PC-3 (cell line): ENCODE results near the gene NRARP. TPM values are rescaled to one million over a fixed set of nuclear protein-coding genes. Genes with fewer than 3 reads are reported as not detected.
A peak's percentile ranks its signal among the peaks of the same experiment; 100 is the strongest.

ENCODE experiments used
- ATAC-seq: fragments of 200-7000 bp; cut with Tn5 transposase; 2 replicates; pipeline ENCODE4 v1.9.1; 2020; ENCODE audit warnings: mild to moderate bottlenecking, moderate library complexity
- BruUV-seq: library from RNA; stranded (reverse); fragments of 400-500 nt; replicated peaks from 2 replicates; lab custom pipeline; 2021; lab: Mats Ljungman, UMichigan
- CTCF ChIA-PET: fragments of 300-600 bp; sonication (Branson Sonifier 250); formaldehyde crosslinking; loops from one replicate; lab custom pipeline; 2022; ENCODE audit warnings: antibody characterized with exemption; lab: Charles Lee
- POLR2A ChIA-PET: fragments of 300-600 bp; sonication (Branson Sonifier 250); formaldehyde crosslinking; loops from one replicate; lab custom pipeline; 2022; ENCODE audit warnings: antibody characterized with exemption; ENCODE audit not compliant: unreplicated experiment; lab: Charles Lee
- DNase-seq: peaks from one replicate; pipeline ENCODE4 v3.0.0-alpha.2; 2015
- H2AFZ ChIP-seq: fragments of 300-600 bp; sonication (generic); 2 replicates; pipeline ENCODE4 v1.6.0; 2016; ENCODE audit warnings: antibody characterized with exemption, low read length
- H3F3A ChIP-seq: fragments of 300-600 bp; sonication (generic); one replicate; pipeline ENCODE4 v1.6.0; 2017; ENCODE audit warnings: antibody characterized with exemption, low read length, control low read depth, mild to moderate bottlenecking; ENCODE audit not compliant: unreplicated experiment
- H3K27ac ChIP-seq: fragments of 300-600 bp; sonication (generic); 2 replicates; pipeline ENCODE4 v1.5.1; 2016; ENCODE audit warnings: mild to moderate bottlenecking, low read length
- H3K27me3 ChIP-seq: fragments of 300-600 bp; sonication (generic); 2 replicates; pipeline ENCODE4 v1.6.1; 2016; ENCODE audit warnings: low read length, mixed read lengths
- H3K36me3 ChIP-seq: fragments of 300-600 bp; sonication (generic); 2 replicates; pipeline ENCODE4 v1.6.1; 2016; ENCODE audit warnings: low read depth, mixed run types, low read length, mixed read lengths
- H3K4me1 ChIP-seq: fragments of 300-600 bp; sonication (generic); 2 replicates; pipeline ENCODE4 v1.5.1; 2016; ENCODE audit warnings: low read length; ENCODE audit not compliant: insufficient read depth
- H3K4me2 ChIP-seq: fragments of 300-600 bp; sonication (generic); 2 replicates; pipeline ENCODE4 v1.6.0; 2016; ENCODE audit warnings: low read length
- H3K4me3 ChIP-seq: fragments of 300-600 bp; sonication (generic); 2 replicates; pipeline ENCODE4 v1.5.1; 2016; ENCODE audit warnings: mild to moderate bottlenecking, low read length, mixed read lengths
- H3K79me2 ChIP-seq: fragments of 300-600 bp; sonication (generic); 2 replicates; pipeline ENCODE4 v1.6.1; 2017; ENCODE audit warnings: low read length, mixed read lengths
- H3K9ac ChIP-seq: fragments of 300-600 bp; sonication (generic); 2 replicates; pipeline ENCODE4 v1.6.0; 2016; ENCODE audit warnings: mild to moderate bottlenecking, low read length
- H3K9me2 ChIP-seq: fragments of 300-600 bp; sonication (generic); replicated peaks from 2 replicates; pipeline ENCODE4 v1.6.1; 2016; ENCODE audit warnings: mixed run types, low read length, mixed read lengths
- H3K9me3 ChIP-seq: fragments of 300-600 bp; sonication (generic); 2 replicates; pipeline ENCODE4 v1.6.1; 2016; ENCODE audit warnings: low read length, mixed read lengths
- H4K20me1 ChIP-seq: fragments of 300-600 bp; sonication (generic); 2 replicates; pipeline ENCODE4 v1.6.1; 2016; ENCODE audit warnings: low read length, mixed read lengths
- EZH2 ChIP-seq: fragments of 300-600 bp; sonication (generic); IDR thresholded peaks from one replicate; pipeline ENCODE4 v1.6.1; 2017; ENCODE audit warnings: antibody characterized with exemption, mild to moderate bottlenecking, low read length; ENCODE audit not compliant: unreplicated experiment
- EZH2phosphoT487 ChIP-seq: fragments of 300-600 bp; sonication (generic); IDR thresholded peaks from 2 replicates; pipeline ENCODE4 v1.6.1; 2018; ENCODE audit warnings: mild to moderate bottlenecking, antibody characterized with exemption, low read length, borderline replicate concordance
- intact Hi-C: fragments of 100-400 bp; cut with micrococcal nuclease; formaldehyde crosslinking; loops from 2 replicates; pipeline ENCODE4 v1.9.0; 2023
- total RNA-seq: library from RNA; depleted of rRNA; stranded (reverse); fragments of >200 nt; gene quantifications from 2 replicates; pipeline ENCODE4 v1.2.3, GENCODE V29; 2014
- TF ChIP-seq, protein P1 (sequence below): fragments of 300-600 bp; sonication (generic); conservative IDR thresholded peaks from 2 replicates; pipeline ENCODE4 v1.5.1; 2017; ENCODE audit warnings: antibody characterized with exemption, low read depth, mild to moderate bottlenecking, low read length

NRARP gene
- total RNA-seq, 1 experiment from 2014 or later = 36.8 TPM

DNA sequence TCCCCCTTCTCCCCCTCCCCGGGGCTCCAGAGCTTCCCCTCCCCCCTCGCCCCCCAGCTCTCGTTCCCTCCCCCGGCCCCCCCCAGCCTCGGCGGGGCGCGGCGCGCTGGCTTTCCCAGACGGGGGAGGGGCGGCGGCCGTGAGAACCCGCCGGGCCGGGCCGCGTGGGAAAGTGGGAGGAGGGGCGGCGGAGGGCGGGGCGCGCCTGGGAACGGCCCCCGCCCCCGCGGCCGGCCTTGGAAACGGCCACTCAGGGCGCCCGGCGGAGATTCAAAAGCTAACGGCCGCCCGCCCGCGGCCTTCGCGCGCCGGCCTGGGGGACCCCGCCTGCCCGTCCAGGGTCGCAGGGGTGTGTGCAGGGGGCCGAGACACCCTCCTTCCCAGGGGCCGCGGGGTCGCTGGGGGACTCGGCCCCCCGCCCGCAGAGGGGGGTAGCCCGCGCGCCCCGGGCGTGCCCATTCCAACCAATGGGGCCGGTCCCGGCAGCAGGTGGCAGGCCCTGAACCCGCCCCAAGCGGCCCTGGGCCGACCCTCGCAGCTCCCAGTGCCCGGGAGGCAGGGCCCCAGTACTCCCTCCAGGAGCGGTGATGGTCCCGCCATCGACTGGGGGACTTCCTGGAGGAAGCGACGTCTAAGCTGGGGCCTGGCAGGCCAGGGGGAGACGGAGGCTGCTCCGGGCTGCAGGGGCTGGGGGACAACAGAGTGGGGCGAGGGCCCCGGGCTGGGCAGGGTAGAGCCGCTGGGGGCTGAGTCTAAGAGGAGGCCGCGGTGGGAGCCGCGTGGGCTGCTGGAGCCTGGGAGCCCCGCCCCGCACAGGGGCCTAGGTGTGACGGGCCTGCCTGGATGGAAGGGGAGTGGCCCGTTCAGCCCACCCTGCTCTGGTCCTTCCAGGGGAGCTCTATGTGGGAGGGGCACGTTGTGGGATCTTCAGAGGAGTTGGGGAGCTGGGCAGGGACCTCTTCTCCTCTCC, 14.2 kb upstream of the NRARP start:
- DNase-seq = peak; percentile 51
- ChIA-PET POLR2A (no interaction called here), CTCF (interaction anchor here (0.8 kb wide), 1 partner anchor 22 kb away, joined by 4 read pairs; no protein-coding TSS in a partner anchor)
- Histone ChIP-seq H3K9ac (peak overlapping the region; percentile 80), H3K79me2 (no peaks in the 10 kb centered on the region), H3K4me1 (peaks cover 15% of the 10 kb centered on the region), H4K20me1 (no peaks in the 10 kb centered on the region), H3K4me2 (peak overlapping the region; percentile 59; the same call in 1 of the 2 replicates), H3K9me2 (no peaks in the 10 kb centered on the region), H3K27ac (peak overlapping the region; percentile 58), H3K36me3 (no peaks in the 10 kb centered on the region), H3K27me3 (no peaks in the 10 kb centered on the region), H3K4me3 (peak overlapping the region; percentile 35; the same call in 1 of the 2 replicates), H3F3A (no peaks in the 10 kb centered on the region), H2AFZ (no peak overlapping the region), H3K9me3 (no peaks in the 10 kb centered on the region)
- TF ChIP-seq EZH2 (no peak), EZH2phosphoT487 (no peak)
- TF ChIP-seq, protein P1, sequence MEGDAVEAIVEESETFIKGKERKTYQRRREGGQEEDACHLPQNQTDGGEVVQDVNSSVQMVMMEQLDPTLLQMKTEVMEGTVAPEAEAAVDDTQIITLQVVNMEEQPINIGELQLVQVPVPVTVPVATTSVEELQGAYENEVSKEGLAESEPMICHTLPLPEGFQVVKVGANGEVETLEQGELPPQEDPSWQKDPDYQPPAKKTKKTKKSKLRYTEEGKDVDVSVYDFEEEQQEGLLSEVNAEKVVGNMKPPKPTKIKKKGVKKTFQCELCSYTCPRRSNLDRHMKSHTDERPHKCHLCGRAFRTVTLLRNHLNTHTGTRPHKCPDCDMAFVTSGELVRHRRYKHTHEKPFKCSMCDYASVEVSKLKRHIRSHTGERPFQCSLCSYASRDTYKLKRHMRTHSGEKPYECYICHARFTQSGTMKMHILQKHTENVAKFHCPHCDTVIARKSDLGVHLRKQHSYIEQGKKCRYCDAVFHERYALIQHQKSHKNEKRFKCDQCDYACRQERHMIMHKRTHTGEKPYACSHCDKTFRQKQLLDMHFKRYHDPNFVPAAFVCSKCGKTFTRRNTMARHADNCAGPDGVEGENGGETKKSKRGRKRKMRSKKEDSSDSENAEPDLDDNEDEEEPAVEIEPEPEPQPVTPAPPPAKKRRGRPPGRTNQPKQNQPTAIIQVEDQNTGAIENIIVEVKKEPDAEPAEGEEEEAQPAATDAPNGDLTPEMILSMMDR = no peak
- intact Hi-C loops = no loop called here
- BruUV-seq = no TSS peak
- ATAC-seq = peak; percentile 49; the same call in 1 of the 2 replicates

DNA sequence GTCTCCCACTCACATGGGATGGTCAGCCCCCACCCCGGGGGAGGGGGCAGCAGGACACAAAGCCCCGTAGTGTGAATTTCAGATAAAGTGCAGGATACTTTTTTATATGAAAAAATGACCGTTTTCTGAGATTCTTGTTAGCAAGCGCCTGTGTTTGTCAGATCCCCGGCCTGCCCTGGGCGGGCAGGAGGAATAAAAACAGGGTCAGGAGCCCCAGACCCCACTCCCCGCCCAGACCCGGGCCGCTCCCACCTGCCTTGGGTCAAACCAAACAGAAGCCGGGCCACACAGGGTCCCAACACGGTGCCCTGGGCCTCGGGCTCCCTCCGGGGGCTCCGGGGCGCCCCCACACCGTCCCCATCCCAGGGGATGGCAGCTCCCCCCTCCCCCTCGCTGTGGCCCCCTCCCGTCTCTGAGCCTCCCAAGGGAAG, 13.5 kb upstream of the NRARP start:
- no peak for ATAC-seq
- no peak for DNase-seq
- no peaks in the 10 kb centered on the region for H3K9me3 ChIP-seq
- no peaks in the 10 kb centered on the region for H3K27me3 ChIP-seq
- no TSS peak for BruUV-seq
- no peak for TF ChIP-seq EZH2
- TF ChIP-seq EZH2phosphoT487 = no peak
- TF ChIP-seq, protein P1 = no peak
- CTCF ChIA-PET = no interaction called here
- H3K9me2 ChIP-seq = no peaks in the 10 kb centered on the region
- intact Hi-C loops = no loop called here
- H3K27ac ChIP-seq = peak overlapping the region; percentile 54
- H3K36me3 ChIP-seq = no peaks in the 10 kb centered on the region
- H3K79me2 ChIP-seq = no peaks in the 10 kb centered on the region
- peaks cover 22% of the 10 kb centered on the region for H3K4me1 ChIP-seq
- H3K4me2 ChIP-seq = no peak overlapping the region
- POLR2A ChIA-PET = no interaction called here
- peak overlapping the region; percentile 76 for H3K9ac ChIP-seq
- no peaks in the 10 kb centered on the region for H4K20me1 ChIP-seq
- H3K4me3 ChIP-seq = no peak overlapping the region
- H3F3A ChIP-seq = no peaks in the 10 kb centered on the region
- H2AFZ ChIP-seq = no peak overlapping the region
